GM12892 (cell line): ENCODE results near the gene MGME1.

ENCODE experiments used
- POLR2A ChIP-seq: IDR thresholded peaks from 2 replicates; pipeline ENCODE4 v1.6.1; 2011; ENCODE audit warnings: low read depth, low read length, control low read depth
- POLR2AphosphoS5 ChIP-seq: IDR thresholded peaks from 2 replicates; pipeline ENCODE4 v1.6.1; 2011; ENCODE audit warnings: low read depth, low read length, control low read depth
- TAF1 ChIP-seq: IDR thresholded peaks from 2 replicates; pipeline ENCODE4 v1.6.1; 2011; ENCODE audit warnings: low read depth, mild to moderate bottlenecking, control low read depth, low read length, borderline replicate concordance

GRCh38 chr20:18034039-18034438 is 65.2 kb downstream of the MGME1 start:
- TF ChIP-seq POLR2A (no peak), TAF1 (no peak), POLR2AphosphoS5 (no peak)
